HL-60 (cell line): ENCODE data around the gene NRXN3.

Experiments
- DNase-seq, 2 experiments: peaks; one replicate each; pipeline ENCODE4 v3.0.0-alpha.2; 2010 to 2020; ENCODE audit warnings: low read depth in 1 of 2, low spot score in 1 of 2
- H3K27ac ChIP-seq: fragments of 250-450 bp; sonication (Bioruptor Pico); replicated peaks from 2 replicates; pipeline ENCODE4 v1.5.1; 2020; ENCODE audit warnings: mild to moderate bottlenecking, moderate library complexity
- H3K27me3 ChIP-seq: fragments of 250-450 bp; sonication (Bioruptor Pico); 2 replicates; pipeline ENCODE4 v1.5.1; 2021; ENCODE audit warnings: mild to moderate bottlenecking, moderate library complexity; ENCODE audit not compliant: insufficient read depth, poor library complexity, severe bottlenecking
- H3K4me3 ChIP-seq: replicated peaks from 2 replicates; pipeline ENCODE4 v1.5.1; 2011; ENCODE audit warnings: mild to moderate bottlenecking, control low read depth, low read length; ENCODE audit not compliant: insufficient read depth
- CTCF ChIP-seq: IDR thresholded peaks from one replicate; pipeline ENCODE4 v1.5.1; 2011; ENCODE audit warnings: low read length, control low read depth, inconsistent platforms; ENCODE audit not compliant: insufficient read depth
- GABPA ChIP-seq: IDR thresholded peaks from 2 replicates; pipeline ENCODE4 v1.6.1; 2012; ENCODE audit warnings: low read depth
- POLR2AphosphoS5 ChIP-seq: IDR thresholded peaks from 2 replicates; pipeline ENCODE4 v1.6.1; 2012; ENCODE audit warnings: low read depth
- REST ChIP-seq: IDR thresholded peaks from 2 replicates; pipeline ENCODE4 v1.6.1; 2012; ENCODE audit warnings: low read depth; ENCODE audit not compliant: insufficient replicate concordance
- SPI1 ChIP-seq: IDR thresholded peaks from 2 replicates; pipeline ENCODE4 v1.6.1; 2012; ENCODE audit warnings: low read depth, mild to moderate bottlenecking, borderline replicate concordance

Gene NRXN3

GRCh38 chr14:78714711-78715110 is 544.5 kb downstream of the NRXN3 start:
- Histone ChIP-seq H3K4me3 (no peak overlapping the region), H3K27me3 (no peaks in the 10 kb centered on the region), H3K27ac (no peak overlapping the region)
- DNase-seq = no peak
- no peak for TF ChIP-seq GABPA
- no peak for TF ChIP-seq POLR2AphosphoS5
- no peak for TF ChIP-seq SPI1
- TF ChIP-seq REST = no peak
- TF ChIP-seq CTCF = no peak

GRCh38 chr14:78721756-78722480 is 551.7 kb downstream of the NRXN3 start:
- DNase-seq = no peak
- Histone ChIP-seq H3K27me3 (no peaks in the 10 kb centered on the region), H3K4me3 (no peak overlapping the region), H3K27ac (no peak overlapping the region)
- TF ChIP-seq SPI1 = no peak
- no peak for TF ChIP-seq CTCF
- no peak for TF ChIP-seq GABPA
- TF ChIP-seq POLR2AphosphoS5 = no peak
- no peak for TF ChIP-seq REST

- Histone ChIP-seq H3K4me3 (no peak overlapping the region), H3K27ac (no peak overlapping the region), H3K27me3 (no peaks in the 10 kb centered on the region)
- DNase-seq = no peak
- TF ChIP-seq POLR2AphosphoS5 (no peak), SPI1 (no peak), REST (no peak), GABPA (no peak), CTCF (no peak)
Observed at GRCh38 chr14:78725086-78725485, 554.9 kb downstream of the NRXN3 start.
